Measurements from ENCODE around the gene ZNF2. TPM values are rescaled to one million over a fixed set of nuclear protein-coding genes. Genes with fewer than 3 reads are reported as not detected.

The ZNF2 gene
- total RNA-seq, 1 experiment from 2014 or later, result 2.4 TPM

DNA sequence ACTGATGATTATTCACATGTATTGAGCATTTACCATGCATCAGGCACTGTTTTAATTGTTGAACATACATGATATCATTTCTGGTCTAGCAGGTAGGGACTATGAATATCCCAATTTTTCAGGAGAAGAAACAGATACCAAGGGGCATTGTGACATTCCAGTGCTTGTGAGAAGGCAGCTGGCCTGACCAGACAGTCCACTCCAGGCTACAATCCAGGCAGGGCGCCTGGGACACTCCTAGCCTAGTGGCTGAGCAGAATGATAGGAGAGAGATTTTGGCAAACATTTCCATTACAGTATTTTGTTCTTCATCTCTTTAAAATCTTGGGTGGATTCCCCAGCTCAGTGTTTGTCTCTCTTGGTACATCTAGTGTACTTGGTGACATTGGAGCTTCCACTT, 66.6 kb downstream of the ZNF2 start (continued):
- TF ChIP-seq, protein P1, sequence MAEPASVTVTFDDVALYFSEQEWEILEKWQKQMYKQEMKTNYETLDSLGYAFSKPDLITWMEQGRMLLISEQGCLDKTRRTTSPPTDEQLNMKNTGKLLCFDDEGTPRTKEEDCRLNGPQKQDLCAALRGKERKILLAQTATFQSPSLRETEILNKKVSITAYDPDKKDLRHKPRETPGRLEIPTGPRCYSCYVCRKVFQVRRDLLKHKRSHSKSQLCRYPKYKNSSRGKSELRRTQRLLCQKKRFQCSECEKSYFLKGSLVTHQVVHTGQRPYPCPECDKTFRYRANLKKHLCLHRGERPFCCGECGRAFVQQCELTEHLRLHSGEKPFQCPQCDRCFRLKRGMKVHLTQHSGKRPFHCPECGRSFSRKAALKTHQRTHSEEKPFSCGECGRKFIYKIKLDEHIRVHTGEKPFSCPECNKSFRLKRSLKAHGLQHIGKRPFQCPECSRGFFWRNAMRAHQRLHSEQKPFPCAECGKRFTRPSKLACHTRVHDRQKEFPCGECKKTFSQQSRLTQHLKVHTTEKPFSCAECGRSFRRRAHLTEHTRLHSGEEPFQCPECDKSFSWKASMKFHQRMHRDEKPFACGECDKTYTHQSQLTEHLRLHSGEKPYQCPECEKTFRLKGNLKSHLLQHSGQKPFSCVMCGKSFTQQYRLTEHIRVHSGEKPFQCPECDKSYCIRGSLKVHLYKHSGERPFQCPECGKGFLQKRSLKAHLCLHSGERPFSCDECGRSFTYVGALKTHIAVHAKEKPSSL (CRISPR knock-in tag; conservative IDR thresholded peaks at IDR 0.05), result no peak
- TF ChIP-seq, protein P2, sequence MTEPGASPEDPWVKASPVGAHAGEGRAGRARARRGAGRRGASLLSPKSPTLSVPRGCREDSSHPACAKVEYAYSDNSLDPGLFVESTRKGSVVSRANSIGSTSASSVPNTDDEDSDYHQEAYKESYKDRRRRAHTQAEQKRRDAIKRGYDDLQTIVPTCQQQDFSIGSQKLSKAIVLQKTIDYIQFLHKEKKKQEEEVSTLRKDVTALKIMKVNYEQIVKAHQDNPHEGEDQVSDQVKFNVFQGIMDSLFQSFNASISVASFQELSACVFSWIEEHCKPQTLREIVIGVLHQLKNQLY (CRISPR knock-in tag; IDR thresholded peaks at IDR 0.05), result no peak
- TF ChIP-seq CBFB (CRISPR knock-in tag; IDR thresholded peaks at IDR 0.05; ENCODE audit: low read depth), result no peak
- no peak for TF ChIP-seq IRF2 (CRISPR knock-in tag; IDR thresholded peaks at IDR 0.05; ENCODE audit: borderline replicate concordance, low read depth)
- TF ChIP-seq, protein P3, sequence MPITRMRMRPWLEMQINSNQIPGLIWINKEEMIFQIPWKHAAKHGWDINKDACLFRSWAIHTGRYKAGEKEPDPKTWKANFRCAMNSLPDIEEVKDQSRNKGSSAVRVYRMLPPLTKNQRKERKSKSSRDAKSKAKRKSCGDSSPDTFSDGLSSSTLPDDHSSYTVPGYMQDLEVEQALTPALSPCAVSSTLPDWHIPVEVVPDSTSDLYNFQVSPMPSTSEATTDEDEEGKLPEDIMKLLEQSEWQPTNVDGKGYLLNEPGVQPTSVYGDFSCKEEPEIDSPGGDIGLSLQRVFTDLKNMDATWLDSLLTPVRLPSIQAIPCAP (CRISPR knock-in tag; IDR thresholded peaks at IDR 0.05), result no peak
- TF ChIP-seq SMAD3 (CRISPR knock-in tag; IDR thresholded peaks at IDR 0.05; ENCODE audit: borderline replicate concordance), result no peak
- no peak for TF ChIP-seq MYBL2 (CRISPR knock-in tag; IDR thresholded peaks at IDR 0.05)
- no peak for TF ChIP-seq JUN (CRISPR knock-in tag; IDR thresholded peaks at IDR 0.05)
- no peak for TF ChIP-seq NFYB (CRISPR knock-in tag; conservative IDR thresholded peaks at IDR 0.05; ENCODE audit: low read depth)
- no peak for TF ChIP-seq TEAD4 (CRISPR knock-in tag; IDR thresholded peaks at IDR 0.05)
- TF ChIP-seq ZNF121 (CRISPR knock-in tag; IDR thresholded peaks at IDR 0.05), result no peak
- TF ChIP-seq TP53 (CRISPR knock-in tag; IDR thresholded peaks at IDR 0.05), result no peak

Other genes with a start within 250 kb of the ZNF2 start
- 0.22 to 0.39 TPM in 2 of 3 replicates, not detected in the other for gene MAL, start 140.1 kb upstream of the ZNF2 start, total RNA-seq (2021)
- 60.4 to 70.3 TPM (median 62.2 TPM) in 3 replicates for gene MRPS5, start 44.0 kb upstream of the ZNF2 start, total RNA-seq (2021)
- gene ZNF514, start 6.0 kb upstream of the ZNF2 start, total RNA-seq (2021), result 18.0 to 19.3 TPM (median 18.2 TPM) in 3 replicates
- 9.4 to 10.8 TPM (median 10.3 TPM) in 3 replicates for gene ZNF892, start 41.7 kb downstream of the ZNF2 start, total RNA-seq (2021)
- 7.9 to 11.8 TPM (median 8.3 TPM) in 3 replicates for gene PROM2, start 108.6 kb downstream of the ZNF2 start, total RNA-seq (2021)
- 2.1 to 3.3 TPM (median 3.1 TPM) in 3 replicates for gene KCNIP3, start 131.5 kb downstream of the ZNF2 start, total RNA-seq (2021)
- 39.8 to 47.9 TPM (median 45.4 TPM) in 3 replicates for gene FAHD2A, start 236.9 kb downstream of the ZNF2 start, total RNA-seq (2021)